ENCODE results near the gene ANAPC1. TPM values are rescaled to one million over a fixed set of nuclear protein-coding genes. Genes with fewer than 3 reads are reported as not detected.
"Not testable (repeated sequence)": the region's sequence is repeated elsewhere in the genome, so short reads cannot be mapped to it uniquely, and the experiment has no call there.

Gene ANAPC1
- total RNA-seq, 1 experiment from 2014 or later = 94.4 TPM

GRCh38 chr2:111912547-111912946 is 28.6 kb upstream of the ANAPC1 start:
- no peak overlapping the region for H3K27ac ChIP-seq (ENCODE audit: low read length)
- no peaks in the 10 kb centered on the region for H3F3A ChIP-seq (ENCODE audit: low read length, unreplicated experiment)
- no TSS peak for BruUV-seq (replicated peaks)
- no peak for ATAC-seq
- H2AFZ ChIP-seq (ENCODE audit: low read length) = no peak overlapping the region
- DNase-seq = no peak
- H3K9me2 ChIP-seq (replicated peaks; ENCODE audit: low read length) = no peaks in the 10 kb centered on the region
- no peaks in the 10 kb centered on the region for H3K27me3 ChIP-seq (ENCODE audit: low read length)
- intact Hi-C loops (cut with micrococcal nuclease) = no loop called here
- H3K4me3 ChIP-seq (ENCODE audit: low read length) = no peak overlapping the region
- no peaks in the 10 kb centered on the region for H3K4me1 ChIP-seq (ENCODE audit: insufficient read depth, low read length)
- no peak overlapping the region for H3K4me2 ChIP-seq (ENCODE audit: low read length)
- CTCF ChIA-PET = no interaction called here
- POLR2A ChIA-PET (ENCODE audit: unreplicated experiment) = no interaction called here
- no peaks in the 10 kb centered on the region for H3K36me3 ChIP-seq (ENCODE audit: low read depth, low read length)
- TF ChIP-seq CTCF (conservative IDR thresholded peaks at IDR 0.05; ENCODE audit: low read depth, low read length) (no peak), EZH2 (IDR thresholded peaks at IDR 0.05; ENCODE audit: low read length, unreplicated experiment) (no peak), EZH2phosphoT487 (IDR thresholded peaks at IDR 0.05; ENCODE audit: borderline replicate concordance, low read length) (no peak)
- H3K9me3 ChIP-seq (ENCODE audit: low read length) = no peaks in the 10 kb centered on the region
- no peak overlapping the region for H3K9ac ChIP-seq (ENCODE audit: low read length)
- no peaks in the 10 kb centered on the region for H3K79me2 ChIP-seq (ENCODE audit: low read length)
- no peaks in the 10 kb centered on the region for H4K20me1 ChIP-seq (ENCODE audit: low read length)

- H3K4me1 ChIP-seq (ENCODE audit: insufficient read depth, low read length); intact Hi-C loops (cut with micrococcal nuclease): not testable (repeated sequence)
Measured at GRCh38 chr2:111911295-111911977, 27.4 kb upstream of the ANAPC1 start.

GRCh38 chr2:111910609-111911277 is 26.8 kb upstream of the ANAPC1 start:
- Histone ChIP-seq H3K4me2 (ENCODE audit: low read length) (no peak overlapping the region), H3F3A (ENCODE audit: low read length, unreplicated experiment) (no peaks in the 10 kb centered on the region), H2AFZ (ENCODE audit: low read length) (no peak overlapping the region), H3K9ac (ENCODE audit: low read length) (no peak overlapping the region), H3K27me3 (ENCODE audit: low read length) (no peaks in the 10 kb centered on the region), H3K4me3 (ENCODE audit: low read length) (no peak overlapping the region), H3K9me3 (ENCODE audit: low read length) (no peaks in the 10 kb centered on the region), H4K20me1 (ENCODE audit: low read length) (no peaks in the 10 kb centered on the region), H3K79me2 (ENCODE audit: low read length) (no peaks in the 10 kb centered on the region), H3K27ac (ENCODE audit: low read length) (no peak overlapping the region), H3K4me1 (ENCODE audit: insufficient read depth, low read length) (peaks cover 7% of the 10 kb centered on the region), H3K36me3 (ENCODE audit: low read depth, low read length) (no peaks in the 10 kb centered on the region), H3K9me2 (replicated peaks; ENCODE audit: low read length) (no peaks in the 10 kb centered on the region)
- ATAC-seq = no peak
- BruUV-seq (replicated peaks) = no TSS peak
- ChIA-PET POLR2A (ENCODE audit: unreplicated experiment) (no interaction called here), CTCF (no interaction called here)
- TF ChIP-seq CTCF (conservative IDR thresholded peaks at IDR 0.05; ENCODE audit: low read depth, low read length) (no peak), EZH2phosphoT487 (IDR thresholded peaks at IDR 0.05; ENCODE audit: borderline replicate concordance, low read length) (no peak), EZH2 (IDR thresholded peaks at IDR 0.05; ENCODE audit: low read length, unreplicated experiment) (no peak)
- intact Hi-C loops (cut with micrococcal nuclease) = no loop called here
- DNase-seq = no peak

More at GRCh38 chr2:111911295-111911977, 27.4 kb upstream of the ANAPC1 start:
- H4K20me1 ChIP-seq (ENCODE audit: low read length); ATAC-seq; H2AFZ ChIP-seq (ENCODE audit: low read length); H3K9me3 ChIP-seq (ENCODE audit: low read length); H3K4me2 ChIP-seq (ENCODE audit: low read length); H3K36me3 ChIP-seq (ENCODE audit: low read depth, low read length); H3K27ac ChIP-seq (ENCODE audit: low read length); H3K9ac ChIP-seq (ENCODE audit: low read length); DNase-seq; H3K79me2 ChIP-seq (ENCODE audit: low read length); H3K9me2 ChIP-seq (replicated peaks; ENCODE audit: low read length); H3K27me3 ChIP-seq (ENCODE audit: low read length); CTCF ChIA-PET; POLR2A ChIA-PET (ENCODE audit: unreplicated experiment); H3K4me3 ChIP-seq (ENCODE audit: low read length); BruUV-seq (replicated peaks); H3F3A ChIP-seq (ENCODE audit: low read length, unreplicated experiment): not testable (repeated sequence)

- intact Hi-C loops (cut with micrococcal nuclease) = loop anchor here (10.0 kb wide), 1 partner anchor 65 kb away; no protein-coding TSS in a partner anchor
Measured at GRCh38 chr2:111909997-111910396, 26.0 kb upstream of the ANAPC1 start.

More at GRCh38 chr2:111909997-111910396, 26.0 kb upstream of the ANAPC1 start:
- H3K4me2 ChIP-seq (ENCODE audit: low read length); H3K9ac ChIP-seq (ENCODE audit: low read length); DNase-seq; H2AFZ ChIP-seq (ENCODE audit: low read length); H3K9me3 ChIP-seq (ENCODE audit: low read length); H3K27me3 ChIP-seq (ENCODE audit: low read length); BruUV-seq (replicated peaks); POLR2A ChIA-PET (ENCODE audit: unreplicated experiment); H3K4me3 ChIP-seq (ENCODE audit: low read length); H3F3A ChIP-seq (ENCODE audit: low read length, unreplicated experiment); H3K79me2 ChIP-seq (ENCODE audit: low read length); ATAC-seq; H3K36me3 ChIP-seq (ENCODE audit: low read depth, low read length); CTCF ChIA-PET; H4K20me1 ChIP-seq (ENCODE audit: low read length); H3K27ac ChIP-seq (ENCODE audit: low read length); H3K9me2 ChIP-seq (replicated peaks; ENCODE audit: low read length); H3K4me1 ChIP-seq (ENCODE audit: insufficient read depth, low read length): not testable (repeated sequence)
